GM19455 (cell line): ENCODE measurements around the gene ABHD16A.

Source experiments
- ATAC-seq: cut with Tn5 transposase; IDR thresholded peaks from one replicate; pipeline ENCODE4 v1.9.1; 2021; ENCODE audit not compliant: unreplicated experiment

ABHD16A gene

GRCh38 chr6:31663126-31663960, 39.8 kb downstream of the ABHD16A start:
- no peak for ATAC-seq

- ATAC-seq = no peak
These were observed 40.9 kb downstream of the ABHD16A start for GRCh38 chr6:31662124-31662723.

GRCh38 chr6:31661262-31662123, 41.6 kb downstream of the ABHD16A start:
- ATAC-seq = no peak

- ATAC-seq = peak; percentile 56
These were observed 42.5 kb downstream of the ABHD16A start, which contains the start of gene C6orf47 for GRCh38 chr6:31660381-31661261. C6orf47 (minus strand) TSS chr6:31660778; CDS start chr6:31659947, 831 bp downstream.

- ATAC-seq = peak; percentile 20
These were observed 43.3 kb downstream of the ABHD16A start for GRCh38 chr6:31659649-31660380.

- ATAC-seq = no peak
These were observed 44.0 kb downstream of the ABHD16A start for GRCh38 chr6:31658983-31659648.

- no peak for ATAC-seq
These were observed 44.9 kb downstream of the ABHD16A start for GRCh38 chr6:31658158-31658688.

- ATAC-seq = no peak
These were observed 45.5 kb downstream of the ABHD16A start for GRCh38 chr6:31657406-31658157.

- ATAC-seq = no peak
These were observed 47.5 kb downstream of the ABHD16A start, which contains the start of gene APOM for GRCh38 chr6:31655349-31656237. APOM (plus strand) TSS chr6:31655894; CDS start chr6:31655967, 73 bp downstream.

- no peak for ATAC-seq
These were observed 48.4 kb downstream of the ABHD16A start for GRCh38 chr6:31654574-31655348.

- peak; percentile 61 for ATAC-seq
These were observed 50.0 kb downstream of the ABHD16A start for GRCh38 chr6:31652925-31653724.

GRCh38 chr6:31651602-31652191, 51.4 kb downstream of the ABHD16A start:
- peak; percentile 26 for ATAC-seq

- ATAC-seq = no peak
These were observed 57.8 kb downstream of the ABHD16A start for GRCh38 chr6:31645325-31645724.

- no peak for ATAC-seq
These were observed 59.2 kb downstream of the ABHD16A start for GRCh38 chr6:31643818-31644454.
